ENCODE measurements around the gene KCNJ12.
"Not testable (repeated sequence)": the region's sequence is repeated elsewhere in the genome, so short reads cannot be mapped to it uniquely, and the experiment has no call there.

KCNJ12 gene

GRCh38 chr17:21385281-21385845, 9.2 kb downstream of the KCNJ12 start:
- ATAC-seq = no peak
- H3K36me3 Mint-ChIP-seq = no peaks in the 10 kb centered on the region

GRCh38 chr17:21387616-21388015, 11.5 kb downstream of the KCNJ12 start:
- no peak for ATAC-seq
- Mint-ChIP-seq H3K4me3 (no peak overlapping the region), H3K4me1 (no peaks in the 10 kb centered on the region), H3K36me3 (no peaks in the 10 kb centered on the region), H3K9me3 (no peaks in the 10 kb centered on the region), H3K27ac (no peak overlapping the region)
- DNase-seq (ENCODE audit: low spot score in 2 of 2) = no peak

More at GRCh38 chr17:21385281-21385845, 9.2 kb downstream of the KCNJ12 start:
- Mint-ChIP-seq H3K9me3 (no peaks in the 10 kb centered on the region), H3K27ac (no peak overlapping the region), H3K4me3 (no peak overlapping the region), H3K4me1 (no peaks in the 10 kb centered on the region)
- no peak for DNase-seq (ENCODE audit: low spot score in 2 of 2)

- ATAC-seq (no peak), DNase-seq (ENCODE audit: low spot score in 2 of 2) (no peak)
- no peaks in the 10 kb centered on the region for H3K4me1 Mint-ChIP-seq
- H3K36me3 Mint-ChIP-seq = no peaks in the 10 kb centered on the region
- no peaks in the 10 kb centered on the region for H3K9me3 Mint-ChIP-seq
- no peak overlapping the region for H3K4me3 Mint-ChIP-seq
- H3K27ac Mint-ChIP-seq = no peak overlapping the region
Measured at GRCh38 chr17:21388066-21388465, 11.9 kb downstream of the KCNJ12 start.

- H3K27ac Mint-ChIP-seq = no peak overlapping the region
- no peak for DNase-seq (ENCODE audit: low spot score in 2 of 2)
- H3K4me1 Mint-ChIP-seq = no peaks in the 10 kb centered on the region
- ATAC-seq = no peak
- H3K9me3 Mint-ChIP-seq = no peaks in the 10 kb centered on the region
- H3K4me3 Mint-ChIP-seq = no peak overlapping the region
- no peaks in the 10 kb centered on the region for H3K36me3 Mint-ChIP-seq
Measured at GRCh38 chr17:21388944-21389343, 12.8 kb downstream of the KCNJ12 start.

- Mint-ChIP-seq H3K36me3 (no peaks in the 10 kb centered on the region), H3K27ac (no peak overlapping the region), H3K9me3 (no peaks in the 10 kb centered on the region), H3K4me3 (no peak overlapping the region), H3K4me1 (no peaks in the 10 kb centered on the region)
- ATAC-seq = no peak
- no peak for DNase-seq (ENCODE audit: low spot score in 2 of 2)
Measured at GRCh38 chr17:21389394-21389793, 13.2 kb downstream of the KCNJ12 start.

GRCh38 chr17:21390294-21390693, 14.1 kb downstream of the KCNJ12 start:
- Mint-ChIP-seq H3K27ac (peak overlapping the region; percentile 29), H3K4me1 (no peaks in the 10 kb centered on the region), H3K36me3 (no peaks in the 10 kb centered on the region), H3K9me3 (no peaks in the 10 kb centered on the region), H3K4me3 (no peak overlapping the region)
- no peak for DNase-seq (ENCODE audit: low spot score in 2 of 2)
- no peak for ATAC-seq

GRCh38 chr17:21392266-21392665, 16.1 kb downstream of the KCNJ12 start:
- Mint-ChIP-seq H3K27ac (no peak overlapping the region), H3K4me1 (no peaks in the 10 kb centered on the region), H3K4me3 (no peak overlapping the region), H3K9me3 (no peaks in the 10 kb centered on the region), H3K36me3 (no peaks in the 10 kb centered on the region)
- no peak for DNase-seq (ENCODE audit: low spot score in 2 of 2)
- no peak for ATAC-seq

- DNase-seq (ENCODE audit: low spot score in 2 of 2) (no peak), ATAC-seq (no peak)
- Mint-ChIP-seq H3K36me3 (no peaks in the 10 kb centered on the region), H3K9me3 (no peaks in the 10 kb centered on the region), H3K27ac (no peak overlapping the region), H3K4me1 (no peaks in the 10 kb centered on the region), H3K4me3 (no peak overlapping the region)
Measured at GRCh38 chr17:21394265-21394664, 18.1 kb downstream of the KCNJ12 start.

GRCh38 chr17:21395764-21396163, 19.6 kb downstream of the KCNJ12 start:
- H3K4me1 Mint-ChIP-seq = no peaks in the 10 kb centered on the region
- H3K36me3 Mint-ChIP-seq = no peaks in the 10 kb centered on the region
- no peak overlapping the region for H3K27ac Mint-ChIP-seq
- H3K4me3 Mint-ChIP-seq = no peak overlapping the region
- no peak for DNase-seq (ENCODE audit: low spot score in 2 of 2)
- ATAC-seq = no peak
- no peaks in the 10 kb centered on the region for H3K9me3 Mint-ChIP-seq

- no peaks in the 10 kb centered on the region for H3K36me3 Mint-ChIP-seq
- H3K4me3 Mint-ChIP-seq = no peak overlapping the region
- H3K9me3 Mint-ChIP-seq = no peaks in the 10 kb centered on the region
- DNase-seq (ENCODE audit: low spot score in 2 of 2) (no peak), ATAC-seq (no peak)
- H3K27ac Mint-ChIP-seq = no peak overlapping the region
- no peaks in the 10 kb centered on the region for H3K4me1 Mint-ChIP-seq
Measured at GRCh38 chr17:21396237-21396636, 20.1 kb downstream of the KCNJ12 start.

- ATAC-seq (no peak), DNase-seq (ENCODE audit: low spot score in 2 of 2) (no peak)
- Mint-ChIP-seq H3K9me3 (no peaks in the 10 kb centered on the region), H3K4me3 (no peak overlapping the region), H3K36me3 (no peaks in the 10 kb centered on the region), H3K27ac (no peak overlapping the region), H3K4me1 (peaks cover 5% of the 10 kb centered on the region)
Measured at GRCh38 chr17:21397341-21398190, 21.4 kb downstream of the KCNJ12 start.

GRCh38 chr17:21399474-21400186, 23.5 kb downstream of the KCNJ12 start:
- Mint-ChIP-seq H3K4me1 (peaks cover 10% of the 10 kb centered on the region), H3K4me3 (no peak overlapping the region), H3K36me3 (no peaks in the 10 kb centered on the region), H3K27ac (no peak overlapping the region), H3K9me3 (no peaks in the 10 kb centered on the region)
- ATAC-seq = no peak
- DNase-seq (ENCODE audit: low spot score in 2 of 2) = no peak

GRCh38 chr17:21400187-21400569, 24.0 kb downstream of the KCNJ12 start:
- not testable (repeated sequence) for ATAC-seq; H3K9me3 Mint-ChIP-seq; H3K27ac Mint-ChIP-seq; H3K36me3 Mint-ChIP-seq; H3K4me1 Mint-ChIP-seq; DNase-seq (ENCODE audit: low spot score in 2 of 2); H3K4me3 Mint-ChIP-seq

GRCh38 chr17:21400816-21401593, 24.8 kb downstream of the KCNJ12 start:
- DNase-seq (ENCODE audit: low spot score in 2 of 2) (no peak), ATAC-seq (no peak)
- Mint-ChIP-seq H3K27ac (no peak overlapping the region), H3K4me1 (peaks cover 10% of the 10 kb centered on the region), H3K4me3 (no peak overlapping the region), H3K9me3 (no peaks in the 10 kb centered on the region), H3K36me3 (no peaks in the 10 kb centered on the region)

GRCh38 chr17:21402166-21402571, 26.0 kb downstream of the KCNJ12 start:
- H3K27ac Mint-ChIP-seq; DNase-seq (ENCODE audit: low spot score in 2 of 2); H3K36me3 Mint-ChIP-seq; H3K4me3 Mint-ChIP-seq; H3K9me3 Mint-ChIP-seq; ATAC-seq; H3K4me1 Mint-ChIP-seq: not testable (repeated sequence)

Measured in stimulated activated effector memory CD8-positive, alpha-beta T cell treated with anti-CD3 and anti-CD28 coated beads, Interleukin-12 subunit alpha, Interleukin-12 subunit beta, amount 100 ng/mL, for 72 hours (primary cell).